Neuron (in vitro differentiated cells): ENCODE measurements around the gene P2RY8.
"Not testable (repeated sequence)": the region's sequence is repeated elsewhere in the genome, so short reads cannot be mapped to it uniquely, and the experiment has no call there.

ENCODE experiments used
- H2AFZ ChIP-seq: one replicate; pipeline ENCODE4 v1.6.1; 2013; ENCODE audit warnings: low read depth, mild to moderate bottlenecking, inconsistent platforms, low read length, moderate library complexity
- H3K27me3 ChIP-seq: one replicate; pipeline ENCODE4 v1.6.1; 2013; ENCODE audit warnings: low read length; ENCODE audit not compliant: insufficient read depth
- H3K36me3 ChIP-seq: one replicate; pipeline ENCODE4 v1.6.1; 2013; ENCODE audit warnings: low read length; ENCODE audit not compliant: insufficient read depth
- H3K4me1 ChIP-seq: one replicate; pipeline ENCODE4 v1.6.1; 2013; ENCODE audit warnings: low read length; ENCODE audit not compliant: insufficient read depth
- H3K4me3 ChIP-seq: 2 replicates; pipeline ENCODE4 v1.5.1; 2013; ENCODE audit warnings: mild to moderate bottlenecking, low read length, moderate library complexity
- H3K9me3 ChIP-seq: one replicate; pipeline ENCODE4 v1.6.1; 2013; ENCODE audit warnings: low read length

Gene P2RY8

DNA sequence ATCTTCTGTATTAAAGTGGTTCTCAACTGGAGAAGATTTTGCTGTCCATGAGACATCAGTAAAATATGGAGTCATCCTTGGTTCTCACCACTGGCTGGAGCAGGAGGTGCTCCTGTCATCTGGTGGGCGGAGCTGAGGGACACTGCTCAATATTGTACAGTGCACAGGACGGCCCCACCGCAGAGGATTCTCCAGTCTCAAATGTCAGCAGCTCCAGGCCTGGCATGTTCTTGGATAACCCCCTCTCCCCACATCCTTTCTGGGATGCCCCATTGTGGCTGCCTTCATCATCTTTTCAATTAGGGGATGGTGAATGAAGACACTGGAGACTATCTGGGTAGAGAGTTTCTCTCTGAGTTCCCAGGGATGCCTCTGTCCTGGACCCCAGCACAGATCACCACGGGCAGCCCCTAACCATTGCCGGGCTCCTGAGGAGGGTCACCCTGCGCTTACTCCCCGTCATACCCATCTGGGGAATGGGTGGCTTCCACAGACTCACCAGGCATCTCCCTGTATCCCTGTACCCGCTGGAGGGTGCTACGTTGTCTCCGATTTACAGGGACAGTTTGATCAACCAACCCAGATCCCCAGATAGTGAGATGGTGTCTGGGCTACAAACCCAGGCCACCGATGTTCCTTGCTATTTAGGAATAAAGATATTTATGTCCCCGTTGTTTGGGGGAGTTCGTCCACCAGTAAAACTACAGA is 21.9 kb upstream of the P2RY8 start:
- Histone ChIP-seq H3K4me3 (no peak overlapping the region), H3K4me1 (no peaks in the 10 kb centered on the region), H3K36me3 (no peaks in the 10 kb centered on the region), H3K27me3 (no peaks in the 10 kb centered on the region), H3K9me3 (no peaks in the 10 kb centered on the region), H2AFZ (no peak overlapping the region)

DNA sequence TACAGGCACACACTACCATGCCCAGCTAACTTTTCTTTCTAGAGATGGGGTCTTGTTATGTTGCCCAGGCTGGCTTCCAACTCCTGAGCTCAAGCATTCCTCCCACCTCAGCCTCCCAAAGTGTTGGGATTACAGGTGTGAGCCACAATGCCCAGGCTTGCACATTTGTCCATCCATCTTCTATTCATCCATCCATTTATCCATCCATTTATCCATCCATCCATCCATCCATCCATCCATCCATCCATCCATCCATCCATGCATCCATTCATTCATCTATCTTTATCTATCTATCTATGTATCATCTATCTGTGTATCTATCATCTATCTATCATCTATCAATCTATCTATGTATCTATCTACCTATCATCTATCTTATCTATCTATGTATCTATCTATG is 20.5 kb upstream of the P2RY8 start:
- not testable (repeated sequence) for H2AFZ ChIP-seq, H3K36me3 ChIP-seq, H3K27me3 ChIP-seq

DNA sequence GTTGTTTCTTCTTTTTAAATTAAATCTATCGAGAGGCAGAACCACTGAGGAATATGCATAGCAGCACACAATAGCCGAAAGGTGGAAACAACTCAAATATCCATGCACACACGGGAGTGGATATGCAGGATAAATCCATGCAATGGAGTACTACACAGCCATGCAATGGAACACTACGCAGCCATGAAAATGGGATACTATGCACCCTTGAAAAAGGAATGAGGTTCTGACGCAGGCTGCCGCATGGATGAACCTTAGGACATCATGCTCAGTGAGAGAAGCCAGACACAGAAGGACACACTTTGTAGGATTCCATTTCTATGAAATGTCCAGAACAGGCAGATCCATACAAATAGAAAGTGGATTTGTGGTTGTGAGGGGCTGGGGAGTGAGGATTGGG is 18.4 kb upstream of the P2RY8 start:
- Histone ChIP-seq H3K9me3 (no peaks in the 10 kb centered on the region), H2AFZ (no peak overlapping the region), H3K27me3 (no peaks in the 10 kb centered on the region), H3K4me1 (no peaks in the 10 kb centered on the region), H3K4me3 (no peak overlapping the region), H3K36me3 (no peaks in the 10 kb centered on the region)

More for the DNA sequence above, 20.5 kb upstream of the P2RY8 start:
- H3K9me3 ChIP-seq, H3K4me3 ChIP-seq, H3K4me1 ChIP-seq: not testable (repeated sequence)

DNA sequence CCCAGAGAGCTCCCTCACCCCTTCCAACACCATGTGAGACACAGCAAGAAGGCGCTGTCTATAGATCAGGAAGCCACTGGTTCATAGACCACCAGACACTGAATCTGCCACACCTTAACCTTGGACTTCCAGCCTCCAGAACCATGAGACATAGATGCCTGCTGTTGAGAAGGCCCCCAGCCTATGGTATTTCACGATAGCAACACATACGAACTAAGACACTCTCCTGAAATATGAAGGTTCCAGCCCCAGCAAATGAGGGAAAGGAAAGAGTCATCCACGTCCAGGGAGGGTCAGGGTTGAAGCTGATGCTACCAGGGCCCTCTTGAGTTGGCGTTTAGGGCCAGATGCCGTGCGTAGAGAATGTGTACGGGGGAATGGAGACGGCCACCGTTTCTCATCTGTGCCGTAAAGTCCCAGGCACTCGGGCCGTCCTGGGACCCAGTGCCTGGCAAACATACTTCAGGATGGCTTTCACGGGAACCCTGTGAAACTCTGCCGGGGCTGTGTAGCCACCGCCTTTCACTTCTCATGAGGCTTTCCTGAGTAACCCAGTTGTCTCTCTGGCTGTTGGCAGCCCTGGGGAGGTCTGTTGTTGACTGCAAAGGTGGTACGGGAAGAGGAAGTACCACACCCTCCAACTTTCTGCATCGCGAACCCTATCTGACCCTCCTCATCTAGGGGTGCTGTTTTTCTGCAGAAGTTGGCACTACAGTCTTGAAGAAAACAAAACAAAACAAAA is 17.7 kb upstream of the P2RY8 start:
- no peaks in the 10 kb centered on the region for H3K27me3 ChIP-seq
- no peak overlapping the region for H2AFZ ChIP-seq
- no peaks in the 10 kb centered on the region for H3K9me3 ChIP-seq
- H3K36me3 ChIP-seq = no peaks in the 10 kb centered on the region
- no peak overlapping the region for H3K4me3 ChIP-seq
- no peaks in the 10 kb centered on the region for H3K4me1 ChIP-seq

DNA sequence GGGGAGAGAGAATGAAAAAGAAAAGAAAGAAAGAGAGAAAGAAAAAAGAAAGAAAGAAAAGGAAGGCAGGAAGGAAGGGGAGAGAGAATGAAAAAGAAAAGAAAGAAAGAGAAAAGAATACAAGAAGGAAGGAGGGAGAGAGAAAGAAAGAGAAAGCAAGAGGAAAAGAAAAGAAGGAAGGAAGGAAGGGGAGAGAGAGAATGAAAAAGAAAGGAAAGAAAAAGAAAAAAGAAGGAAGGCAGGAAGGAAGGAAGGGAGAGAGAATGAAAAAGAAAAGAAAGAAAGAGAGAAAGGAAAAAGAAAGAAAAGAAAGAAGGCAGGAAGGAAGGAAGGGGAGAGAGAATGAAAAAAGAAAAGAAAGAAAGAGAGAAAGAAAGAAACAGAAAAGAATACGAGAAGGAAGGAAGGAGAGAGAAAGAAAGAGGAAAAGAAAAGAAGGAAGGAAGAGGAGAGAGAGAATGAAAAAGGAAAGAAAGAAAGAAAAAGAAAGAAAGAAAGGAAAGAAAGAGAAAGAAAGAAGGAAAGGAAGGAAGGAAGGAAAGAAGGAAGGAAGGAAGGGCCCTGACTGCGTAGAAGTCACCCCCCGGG is 15.1 kb upstream of the P2RY8 start:
- Histone ChIP-seq H3K36me3 (no peaks in the 10 kb centered on the region), H3K4me3 (no peak overlapping the region), H3K4me1 (no peaks in the 10 kb centered on the region), H3K27me3 (no peaks in the 10 kb centered on the region), H3K9me3 (peaks cover 4% of the 10 kb centered on the region), H2AFZ (no peak overlapping the region)

DNA sequence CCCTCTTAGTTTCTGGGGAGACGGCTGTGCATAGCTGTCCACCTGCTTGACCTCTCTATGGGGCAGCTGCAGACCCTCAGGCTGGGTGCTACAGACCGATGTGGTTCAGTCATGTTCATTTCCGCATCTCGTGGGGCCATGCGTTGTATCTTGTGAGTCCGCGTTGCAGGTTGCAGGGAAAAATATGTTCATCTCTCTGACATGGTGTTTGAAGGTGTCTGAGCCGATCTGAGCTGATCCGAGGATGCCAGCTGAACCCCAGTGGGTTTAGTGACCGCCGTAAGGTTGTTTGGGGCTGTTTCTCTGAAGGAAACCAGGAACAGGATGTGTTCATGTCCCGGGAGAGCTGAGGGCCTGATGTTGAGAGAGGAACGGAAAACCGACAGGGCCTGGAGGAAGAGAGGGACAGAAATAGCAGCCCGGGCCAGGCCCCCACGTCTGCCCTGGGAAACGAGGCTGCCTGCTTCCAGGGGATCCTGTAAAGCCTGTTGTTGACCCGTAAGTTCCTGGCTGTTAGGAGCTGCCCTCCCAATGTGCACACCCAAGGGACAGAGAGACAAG is 9.8 kb upstream of the P2RY8 start:
- Histone ChIP-seq H3K4me3 (no peak overlapping the region), H3K4me1 (no peaks in the 10 kb centered on the region), H2AFZ (no peak overlapping the region), H3K27me3 (no peaks in the 10 kb centered on the region), H3K36me3 (no peaks in the 10 kb centered on the region), H3K9me3 (peaks cover 4% of the 10 kb centered on the region)

DNA sequence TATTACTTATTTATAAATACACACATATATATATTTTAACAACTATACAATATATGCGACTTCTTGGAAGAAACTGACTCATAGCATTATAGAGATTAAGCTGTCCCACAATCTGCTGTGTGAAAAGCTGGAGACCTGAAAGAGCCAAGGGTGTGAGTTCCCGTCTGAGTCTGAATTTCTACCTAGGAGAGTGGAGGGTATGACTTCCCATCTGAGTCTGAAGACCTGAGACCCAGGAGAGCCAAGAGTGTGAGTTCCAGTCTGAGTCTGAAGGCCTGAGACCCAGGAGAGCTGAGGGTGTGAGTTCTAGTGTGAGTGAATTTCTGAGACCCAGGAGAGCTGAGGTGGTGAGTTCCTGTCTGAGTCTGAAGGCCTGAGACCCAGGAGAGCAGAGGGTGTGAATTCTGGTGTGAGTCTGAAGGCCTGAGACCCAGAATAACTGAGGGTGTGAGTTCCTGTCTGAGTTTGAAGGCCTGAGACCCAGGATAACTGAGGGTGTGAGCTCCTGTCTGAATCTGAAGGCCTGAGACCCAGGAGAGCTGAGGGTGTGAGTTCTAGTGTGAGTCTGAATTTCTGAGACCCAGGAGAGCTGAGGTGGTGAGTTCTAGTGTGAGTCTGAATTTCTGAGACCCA is 8.9 kb upstream of the P2RY8 start:
- no peaks in the 10 kb centered on the region for H3K4me1 ChIP-seq
- no peak overlapping the region for H3K4me3 ChIP-seq
- H3K27me3 ChIP-seq = no peaks in the 10 kb centered on the region
- no peak overlapping the region for H2AFZ ChIP-seq
- peaks cover 4% of the 10 kb centered on the region for H3K9me3 ChIP-seq
- no peaks in the 10 kb centered on the region for H3K36me3 ChIP-seq

DNA sequence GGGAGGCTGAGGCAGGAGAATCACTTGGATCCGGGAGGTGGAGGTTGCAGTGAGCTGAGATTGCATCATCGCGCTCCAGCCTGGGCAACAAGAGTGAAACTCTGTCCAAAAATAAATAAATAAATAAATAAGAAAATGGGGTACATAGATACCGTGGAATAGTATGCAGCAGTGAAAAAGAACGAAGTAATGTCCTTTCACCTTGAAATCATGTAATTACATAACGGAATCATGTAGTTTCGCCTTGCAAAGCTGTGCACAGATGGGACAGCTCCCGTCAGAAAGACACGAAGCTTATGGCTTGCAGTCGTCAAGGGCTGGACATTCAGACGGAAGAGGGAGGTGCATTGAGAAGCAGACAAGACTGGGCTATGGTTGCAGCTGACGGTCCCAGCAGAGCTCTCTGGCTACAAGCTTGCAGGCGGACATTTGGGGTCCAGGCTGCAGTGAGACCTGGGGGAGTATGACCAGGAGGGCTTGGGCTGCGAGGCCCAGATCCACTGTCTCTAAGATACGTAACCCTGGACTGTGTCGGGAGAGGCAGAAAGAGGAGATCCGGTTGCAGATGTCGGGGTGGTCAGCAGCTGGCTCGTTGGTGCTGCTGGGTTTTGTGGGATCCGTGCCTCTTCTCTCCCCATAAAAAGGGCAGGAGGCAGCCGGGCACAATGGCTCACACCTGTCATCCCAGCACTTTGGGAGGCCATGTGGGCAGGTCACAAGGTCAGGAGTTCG is 6.2 kb upstream of the P2RY8 start:
- H3K4me3 ChIP-seq = no peak overlapping the region
- H3K27me3 ChIP-seq = no peaks in the 10 kb centered on the region
- H2AFZ ChIP-seq = no peak overlapping the region
- no peaks in the 10 kb centered on the region for H3K36me3 ChIP-seq
- H3K9me3 ChIP-seq = no peaks in the 10 kb centered on the region
- no peaks in the 10 kb centered on the region for H3K4me1 ChIP-seq

DNA sequence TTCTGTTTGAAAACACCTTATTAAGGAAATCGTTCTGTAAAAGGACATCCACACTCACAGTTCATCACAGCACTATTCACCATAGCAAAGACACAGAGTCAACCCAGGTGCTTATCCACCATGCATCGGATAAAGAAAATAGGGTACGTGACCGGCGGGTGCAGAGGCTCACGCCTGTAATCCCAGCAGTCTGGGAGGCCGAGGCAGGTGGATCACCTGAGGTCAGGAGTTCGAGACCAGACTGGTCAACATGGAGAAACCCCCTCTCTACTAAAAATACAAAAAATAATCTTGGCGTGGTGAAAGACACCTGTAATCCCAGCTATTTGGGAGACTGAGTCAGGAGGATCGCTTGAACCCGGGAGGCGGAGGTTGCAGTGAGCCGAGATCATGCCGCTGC is 2.2 kb upstream of the P2RY8 start:
- not testable (repeated sequence) for H3K4me3 ChIP-seq, H2AFZ ChIP-seq, H3K27me3 ChIP-seq, H3K9me3 ChIP-seq, H3K36me3 ChIP-seq, H3K4me1 ChIP-seq

DNA sequence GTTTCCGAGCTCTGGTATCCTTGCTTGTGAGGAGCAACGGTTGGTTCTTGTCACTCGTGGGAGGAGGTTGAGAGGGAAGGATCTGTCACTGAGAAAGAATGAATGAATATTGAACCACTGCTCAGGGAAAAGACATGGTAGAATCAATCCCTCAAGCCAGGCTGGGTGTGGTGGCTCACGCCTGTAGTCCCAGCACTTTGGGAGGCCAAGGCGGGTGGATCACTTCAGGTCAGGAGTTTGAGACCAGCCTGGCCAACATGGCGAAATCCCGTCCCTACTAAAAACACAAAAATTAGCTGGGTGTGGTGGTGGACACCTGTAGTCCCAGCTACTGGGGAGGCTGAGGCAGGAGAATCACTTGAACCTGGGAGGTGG is 718 bp upstream of the P2RY8 start:
- H3K36me3 ChIP-seq, H2AFZ ChIP-seq, H3K4me1 ChIP-seq: not testable (repeated sequence)

DNA sequence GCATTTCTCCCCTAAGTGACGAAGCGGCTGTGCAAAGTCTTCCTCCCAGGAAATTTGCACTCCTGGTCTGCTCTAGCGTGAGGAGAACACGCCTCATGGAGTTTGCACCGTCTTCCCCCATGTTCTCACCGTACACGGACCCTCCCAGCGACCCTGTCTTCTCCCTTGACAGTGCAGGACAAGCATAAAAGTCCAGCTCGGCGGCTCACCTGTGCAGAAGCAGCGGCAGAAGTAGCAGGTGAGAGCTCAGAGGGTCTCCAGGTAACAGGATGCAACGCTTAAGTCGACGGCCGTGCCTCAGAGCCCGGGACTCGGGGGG is 314 bp downstream of the P2RY8 start:
- no peaks in the 10 kb centered on the region for H3K36me3 ChIP-seq

More for the DNA sequence above, 718 bp upstream of the P2RY8 start:
- not testable (repeated sequence) for H3K4me3 ChIP-seq, H3K27me3 ChIP-seq, H3K9me3 ChIP-seq

DNA sequence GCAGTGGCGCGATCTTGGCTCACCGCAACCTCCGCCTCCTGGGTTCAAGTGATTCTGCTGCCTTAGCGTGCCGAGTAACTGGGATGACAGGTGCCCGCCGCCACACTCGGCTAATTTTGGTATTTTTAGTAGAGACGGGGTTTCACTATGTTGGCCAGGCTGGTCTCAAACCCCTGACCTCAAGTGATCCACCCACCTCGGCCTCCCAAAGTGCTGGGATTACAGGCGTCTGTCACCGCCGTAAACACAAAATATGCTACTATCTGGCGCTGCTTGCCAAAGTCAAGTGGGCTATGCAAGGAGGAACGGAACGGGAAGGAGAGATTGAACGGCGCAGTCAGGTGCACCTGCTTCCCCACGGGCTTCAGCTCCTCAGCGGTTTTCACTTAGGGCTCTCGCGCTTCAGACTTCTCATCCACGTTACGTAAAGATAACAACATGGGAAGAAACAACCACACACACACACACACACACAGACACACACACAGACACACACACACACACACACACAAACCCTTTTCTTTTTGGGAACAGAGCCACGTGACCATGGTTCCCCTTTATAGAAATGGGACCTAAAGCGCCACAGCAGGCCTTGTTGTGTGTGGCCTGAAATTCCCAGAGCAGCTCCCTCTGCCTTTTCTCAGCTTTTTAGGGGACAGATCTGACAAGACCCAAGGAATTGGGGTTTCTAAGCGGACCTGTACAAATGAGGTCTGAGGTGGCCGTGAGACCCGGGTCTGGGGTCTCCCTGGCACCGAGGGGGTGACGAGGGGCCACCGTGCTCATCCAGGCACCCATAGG is 1.5 kb downstream of the P2RY8 start:
- no peaks in the 10 kb centered on the region for H3K9me3 ChIP-seq
- no peaks in the 10 kb centered on the region for H3K36me3 ChIP-seq
- H3K4me1 ChIP-seq = no peaks in the 10 kb centered on the region
- H3K4me3 ChIP-seq = no peak overlapping the region
- H3K27me3 ChIP-seq = no peaks in the 10 kb centered on the region
- H2AFZ ChIP-seq = no peak overlapping the region

More for the DNA sequence above, 314 bp downstream of the P2RY8 start:
- H3K4me3 ChIP-seq = no peak overlapping the region
- H3K9me3 ChIP-seq = no peaks in the 10 kb centered on the region
- no peaks in the 10 kb centered on the region for H3K4me1 ChIP-seq
- no peaks in the 10 kb centered on the region for H3K27me3 ChIP-seq
- no peak overlapping the region for H2AFZ ChIP-seq
